GM19025 (cell line): ENCODE results near the gene MCOLN1.
"Not testable (repeated sequence)": the region's sequence is repeated elsewhere in the genome, so short reads cannot be mapped to it uniquely, and the experiment has no call there.

Experiments used
- ATAC-seq: cut with Tn5 transposase; IDR thresholded peaks from one replicate; pipeline ENCODE4 v1.9.1; 2021; ENCODE audit warnings: mild to moderate bottlenecking, low read depth, moderate library complexity; ENCODE audit not compliant: unreplicated experiment

The MCOLN1 gene

GRCh38 chr19:7562646-7563393, 40.4 kb downstream of the MCOLN1 start:
- ATAC-seq: no peak

GRCh38 chr19:7564866-7565265, 42.4 kb downstream of the MCOLN1 start:
- ATAC-seq: no peak

GRCh38 chr19:7565332-7565731, 42.9 kb downstream of the MCOLN1 start:
- ATAC-seq: no peak

GRCh38 chr19:7570761-7571160, 48.3 kb downstream of the MCOLN1 start:
- no peak for ATAC-seq

GRCh38 chr19:7575434-7576040, 53.1 kb downstream of the MCOLN1 start:
- ATAC-seq: no peak

GRCh38 chr19:7577422-7577821, 55.0 kb downstream of the MCOLN1 start:
- ATAC-seq: not testable (repeated sequence)

GRCh38 chr19:7578127-7578526, 55.7 kb downstream of the MCOLN1 start:
- no peak for ATAC-seq

GRCh38 chr19:7579182-7579581, 56.8 kb downstream of the MCOLN1 start:
- no peak for ATAC-seq

GRCh38 chr19:7582446-7582845, 60.0 kb downstream of the MCOLN1 start:
- ATAC-seq: no peak
